Prostate gland (tissue), 2 donors: ENCODE measurements around the gene NDFIP2. TPM values are rescaled to one million over a fixed set of nuclear protein-coding genes. Genes with fewer than 3 reads are reported as not detected.

Experiments used
- DNase-seq: peaks from one replicate; pipeline ENCODE4 v3.0.0-alpha.2; 2019; ENCODE audit warnings: low spot score
- H3K27ac ChIP-seq, 2 donors: fragments of 200-600 bp; sonication (generic); 2 replicates each; pipeline ENCODE4 v1.5.1; 2017 to 2019
- H3K27me3 ChIP-seq: fragments of 200-600 bp; sonication (generic); replicated peaks from 2 replicates; pipeline ENCODE4 v1.5.1; 2019; ENCODE audit not compliant: insufficient read depth
- H3K36me3 ChIP-seq, 2 donors: fragments of 200-600 bp; sonication (generic); 1 replicate in 1 of 2; 2 replicates in 1 of 2; pipeline versions ENCODE4 v1.5.1 to v1.8.1; 2017 to 2019
- H3K4me1 ChIP-seq: fragments of 200-600 bp; sonication (generic); replicated peaks from 2 replicates; pipeline ENCODE4 v1.5.1; 2019
- H3K4me3 ChIP-seq, 2 donors: fragments of 200-600 bp; sonication (generic); 2 replicates each; pipeline ENCODE4 v1.5.1; 2017 to 2019
- H3K9me3 ChIP-seq: fragments of 200-600 bp; sonication (generic); 2 replicates; pipeline ENCODE4 v1.5.1; 2017
- POLR2A ChIP-seq: fragments of 450-650 bp; IDR thresholded peaks from one replicate; pipeline ENCODE4 v1.6.1; 2016; ENCODE audit warnings: antibody characterized with exemption, mild to moderate bottlenecking
- POLR2AphosphoS5 ChIP-seq: sonication (generic); formaldehyde crosslinking; IDR thresholded peaks from one replicate; pipeline ENCODE4 v1.6.1; 2017; ENCODE audit warnings: antibody characterized with exemption
- WGBS: methylation state at CpG from one replicate; pipeline ENCODE4 v1.1.5; 2018; 5-methylcytosine and 5-hydroxymethylcytosine counted together
- intact Hi-C: fragments of 100-400 bp; cut with DNase I; formaldehyde crosslinking; loops from one replicate; pipeline ENCODE4 v1.14.2; 2022
- total RNA-seq, 2 donors: library from RNA; depleted of rRNA; stranded (reverse); fragments of >200 nt; gene quantifications; one replicate each; pipeline ENCODE4 v1.1.0, GENCODE V29; 2016
- TF ChIP-seq, protein P1 (sequence below), 4 experiments: fragments of 200-600 bp in 2 of 4; fragments of 450-650 bp in 2 of 4; sonication (generic) in 2 of 4; IDR thresholded peaks; 1 replicate in 3 of 4; 2 replicates in 1 of 4; pipeline ENCODE4 v1.5.1; 2016 to 2019; ENCODE audit warnings: antibody characterized with exemption in 4 of 4, mild to moderate bottlenecking in 2 of 4, moderate library complexity in 2 of 4

NDFIP2 gene
- total RNA-seq, 2 donors from 2014 or later = 22.2 to 30.8 TPM

DNA sequence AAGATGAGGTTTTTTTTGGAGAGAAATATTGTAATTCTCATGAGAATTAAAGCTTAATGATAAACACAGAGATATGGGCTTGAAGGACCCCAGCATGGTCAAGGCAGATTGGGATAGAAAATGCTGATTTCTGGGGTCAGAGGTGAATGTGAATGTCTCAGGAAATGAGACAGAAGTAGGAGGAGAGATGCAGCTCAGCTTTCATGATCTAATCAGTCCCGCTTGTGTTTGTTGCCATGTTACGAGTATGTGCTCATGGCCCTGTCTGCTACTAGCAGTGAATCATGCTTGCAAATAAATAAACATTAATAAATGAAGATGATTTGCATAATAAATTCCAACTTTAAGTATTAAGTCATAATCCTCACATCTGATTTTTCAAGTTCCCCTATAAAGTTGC, 23.0 kb upstream of the NDFIP2 start:
- Histone ChIP-seq H3K27ac (no peak overlapping the region), H3K36me3 (no peaks in the 10 kb centered on the region), H3K4me3 (no peak overlapping the region), H3K9me3 (no peaks in the 10 kb centered on the region), H3K27me3 (no peaks in the 10 kb centered on the region), H3K4me1 (no peaks in the 10 kb centered on the region)
- DNase-seq = no peak
- 75% methylated on average over 2 of the region's 2 CpGs for WGBS
- intact Hi-C loops = no loop called here
- no peak for TF ChIP-seq POLR2A
- no peak for TF ChIP-seq POLR2AphosphoS5
- TF ChIP-seq, protein P1, sequence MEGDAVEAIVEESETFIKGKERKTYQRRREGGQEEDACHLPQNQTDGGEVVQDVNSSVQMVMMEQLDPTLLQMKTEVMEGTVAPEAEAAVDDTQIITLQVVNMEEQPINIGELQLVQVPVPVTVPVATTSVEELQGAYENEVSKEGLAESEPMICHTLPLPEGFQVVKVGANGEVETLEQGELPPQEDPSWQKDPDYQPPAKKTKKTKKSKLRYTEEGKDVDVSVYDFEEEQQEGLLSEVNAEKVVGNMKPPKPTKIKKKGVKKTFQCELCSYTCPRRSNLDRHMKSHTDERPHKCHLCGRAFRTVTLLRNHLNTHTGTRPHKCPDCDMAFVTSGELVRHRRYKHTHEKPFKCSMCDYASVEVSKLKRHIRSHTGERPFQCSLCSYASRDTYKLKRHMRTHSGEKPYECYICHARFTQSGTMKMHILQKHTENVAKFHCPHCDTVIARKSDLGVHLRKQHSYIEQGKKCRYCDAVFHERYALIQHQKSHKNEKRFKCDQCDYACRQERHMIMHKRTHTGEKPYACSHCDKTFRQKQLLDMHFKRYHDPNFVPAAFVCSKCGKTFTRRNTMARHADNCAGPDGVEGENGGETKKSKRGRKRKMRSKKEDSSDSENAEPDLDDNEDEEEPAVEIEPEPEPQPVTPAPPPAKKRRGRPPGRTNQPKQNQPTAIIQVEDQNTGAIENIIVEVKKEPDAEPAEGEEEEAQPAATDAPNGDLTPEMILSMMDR (IDR thresholded peaks at IDR 0.05) = no peak

DNA sequence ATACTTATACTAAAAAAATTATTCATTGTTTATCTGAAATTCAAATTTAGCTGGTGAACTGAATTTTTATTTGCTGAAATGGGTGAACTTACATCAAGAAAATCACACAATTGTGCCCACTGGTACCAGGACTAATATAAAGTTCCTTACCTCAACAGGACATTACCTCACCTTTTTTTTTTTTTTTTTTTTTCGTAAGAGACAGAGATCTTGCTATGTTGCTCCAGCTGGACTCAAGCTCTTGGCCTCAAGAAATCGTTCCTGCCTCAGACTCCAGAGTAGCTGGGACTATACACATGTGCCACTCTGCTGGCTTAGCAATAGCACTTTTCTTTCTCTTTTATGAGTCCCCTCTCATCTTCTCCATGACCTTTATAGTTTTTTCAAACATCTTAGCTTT, 22.5 kb upstream of the NDFIP2 start:
- intact Hi-C loops = no loop called here
- no peak for TF ChIP-seq POLR2A
- no peak for TF ChIP-seq POLR2AphosphoS5
- TF ChIP-seq, protein P1 (IDR thresholded peaks at IDR 0.05) = no peak
- Histone ChIP-seq H3K36me3 (no peaks in the 10 kb centered on the region), H3K27ac (no peak overlapping the region), H3K4me3 (no peak overlapping the region), H3K27me3 (no peaks in the 10 kb centered on the region), H3K9me3 (no peaks in the 10 kb centered on the region), H3K4me1 (no peaks in the 10 kb centered on the region)
- no peak for DNase-seq
- WGBS = 64% methylated on average over 2 of the region's 2 CpGs

DNA sequence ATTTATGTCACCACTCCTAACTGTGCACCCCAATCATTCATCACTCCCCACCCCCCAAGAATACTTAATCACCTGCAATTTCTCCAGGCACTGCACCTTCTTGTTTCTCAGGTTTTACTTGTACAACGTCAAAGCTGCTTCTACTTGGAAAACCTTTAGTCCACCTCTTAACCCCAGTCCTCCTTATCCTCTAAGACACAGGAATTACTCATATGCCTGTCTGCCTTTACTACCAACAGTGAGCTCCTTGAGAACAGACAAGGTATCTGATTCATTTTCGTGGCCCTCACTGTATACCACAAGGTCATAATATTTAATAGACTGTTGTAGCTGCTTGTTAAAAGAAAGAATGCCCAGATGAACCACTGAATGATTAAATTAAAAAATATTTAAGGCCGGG, 21.0 kb upstream of the NDFIP2 start:
- H3K36me3 ChIP-seq = no peaks in the 10 kb centered on the region
- H3K4me3 ChIP-seq = no peak overlapping the region
- 62% methylated on average over 3 of the region's 3 CpGs for WGBS
- H3K9me3 ChIP-seq = no peaks in the 10 kb centered on the region
- TF ChIP-seq, protein P1 (IDR thresholded peaks at IDR 0.05) = no peak
- TF ChIP-seq POLR2A (no peak), POLR2AphosphoS5 (no peak)
- no peaks in the 10 kb centered on the region for H3K4me1 ChIP-seq
- intact Hi-C loops = no loop called here
- DNase-seq = no peak
- no peak overlapping the region for H3K27ac ChIP-seq
- no peaks in the 10 kb centered on the region for H3K27me3 ChIP-seq

DNA sequence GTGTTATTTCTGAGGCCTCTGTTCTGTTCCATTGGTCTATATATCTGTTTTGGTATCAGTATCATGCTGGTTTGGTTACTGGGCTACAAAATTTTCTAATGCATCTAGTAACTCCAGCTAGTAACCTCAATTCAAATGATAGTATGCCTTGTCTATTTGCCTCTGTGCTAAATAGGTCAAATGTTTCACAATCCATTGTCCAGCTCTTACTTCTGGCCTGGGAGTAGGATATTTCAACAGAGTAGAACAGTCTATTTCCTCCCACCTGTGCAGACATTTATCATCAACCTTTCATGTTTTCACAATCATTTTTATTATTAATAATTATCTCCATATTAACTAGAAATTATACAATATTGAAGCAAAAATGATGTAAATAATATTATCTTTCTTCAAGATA, 18.1 kb upstream of the NDFIP2 start:
- H3K27ac ChIP-seq = no peak overlapping the region
- intact Hi-C loops = no loop called here
- H3K4me1 ChIP-seq = no peaks in the 10 kb centered on the region
- no peaks in the 10 kb centered on the region for H3K9me3 ChIP-seq
- TF ChIP-seq POLR2AphosphoS5 (no peak), POLR2A (no peak)
- TF ChIP-seq, protein P1 (IDR thresholded peaks at IDR 0.05) = no peak
- no peak overlapping the region for H3K4me3 ChIP-seq
- H3K36me3 ChIP-seq = no peaks in the 10 kb centered on the region
- no peaks in the 10 kb centered on the region for H3K27me3 ChIP-seq
- no peak for DNase-seq

DNA sequence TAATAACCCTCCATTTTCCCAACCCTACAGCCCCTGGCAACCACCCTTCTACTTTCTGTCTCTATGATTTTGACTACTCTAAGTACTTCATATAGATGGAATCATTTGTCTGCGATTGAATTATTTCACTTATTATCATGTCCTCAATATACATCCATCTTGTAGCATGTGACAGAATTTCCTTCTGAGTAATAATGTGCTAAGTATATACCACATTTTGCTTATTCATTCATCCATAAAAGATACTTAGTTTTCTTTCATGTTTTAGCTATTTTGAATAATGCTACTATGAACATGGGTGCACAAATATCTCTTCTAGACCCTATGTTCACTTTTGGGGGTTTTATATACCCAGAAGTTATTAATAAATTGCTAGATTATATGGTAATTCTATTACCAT, 17.4 kb upstream of the NDFIP2 start:
- Histone ChIP-seq H3K9me3 (no peaks in the 10 kb centered on the region), H3K4me1 (no peaks in the 10 kb centered on the region), H3K27me3 (no peaks in the 10 kb centered on the region), H3K4me3 (no peak overlapping the region), H3K36me3 (no peaks in the 10 kb centered on the region), H3K27ac (no peak overlapping the region)
- DNase-seq = no peak
- TF ChIP-seq POLR2A (no peak), POLR2AphosphoS5 (no peak)
- intact Hi-C loops = no loop called here
- WGBS = 97% methylated on average over 1 of the region's 1 CpG
